ENCODE measurements around the gene AMN.

The AMN gene

GRCh38 chr14:102975662-102976061 lies 53.2 kb downstream of the AMN start:
- H3K4me3 ChIP-seq (IDR thresholded peaks at IDR 0.05; ENCODE audit: insufficient read depth, low read depth, low read length), result no peak overlapping the region
- no peak for TF ChIP-seq CTCF (conservative IDR thresholded peaks at IDR 0.05; ENCODE audit: low read depth, low read length)
- no peak overlapping the region for H3K4me2 ChIP-seq
- no peak overlapping the region for H3K9ac ChIP-seq
- H3K27ac ChIP-seq, result no peak overlapping the region
- H3K4me1 ChIP-seq (ENCODE audit: low read depth, poor library complexity, severe bottlenecking), result no peaks in the 10 kb centered on the region
- H2AFZ ChIP-seq (ENCODE audit: low read depth), result no peak overlapping the region
- no peaks in the 10 kb centered on the region for H3K36me3 ChIP-seq (ENCODE audit: insufficient read depth)
- no peaks in the 10 kb centered on the region for H3K27me3 ChIP-seq (ENCODE audit: insufficient read depth, low read depth)
- H3K79me2 ChIP-seq (ENCODE audit: insufficient read depth, low read depth), result no peaks in the 10 kb centered on the region
- H4K20me1 ChIP-seq (ENCODE audit: insufficient read depth), result no peaks in the 10 kb centered on the region

GRCh38 chr14:102977475-102977874 lies 55.0 kb downstream of the AMN start:
- TF ChIP-seq CTCF (conservative IDR thresholded peaks at IDR 0.05; ENCODE audit: low read depth, low read length), result no peak
- Histone ChIP-seq H3K36me3 (ENCODE audit: insufficient read depth) (no peaks in the 10 kb centered on the region), H3K27ac (no peak overlapping the region), H3K79me2 (ENCODE audit: insufficient read depth, low read depth) (no peaks in the 10 kb centered on the region), H3K9ac (no peak overlapping the region), H3K4me2 (no peak overlapping the region), H3K27me3 (ENCODE audit: insufficient read depth, low read depth) (no peaks in the 10 kb centered on the region), H2AFZ (ENCODE audit: low read depth) (no peak overlapping the region), H3K4me1 (ENCODE audit: low read depth, poor library complexity, severe bottlenecking) (no peaks in the 10 kb centered on the region), H3K4me3 (IDR thresholded peaks at IDR 0.05; ENCODE audit: insufficient read depth, low read depth, low read length) (no peak overlapping the region), H4K20me1 (ENCODE audit: insufficient read depth) (no peaks in the 10 kb centered on the region)

- Histone ChIP-seq H3K4me3 (IDR thresholded peaks at IDR 0.05; ENCODE audit: insufficient read depth, low read depth, low read length) (no peak overlapping the region), H3K4me1 (ENCODE audit: low read depth, poor library complexity, severe bottlenecking) (no peaks in the 10 kb centered on the region), H3K27ac (no peak overlapping the region), H3K9ac (no peak overlapping the region), H3K4me2 (no peak overlapping the region), H2AFZ (ENCODE audit: low read depth) (no peak overlapping the region), H3K36me3 (ENCODE audit: insufficient read depth) (no peaks in the 10 kb centered on the region), H4K20me1 (ENCODE audit: insufficient read depth) (no peaks in the 10 kb centered on the region), H3K79me2 (ENCODE audit: insufficient read depth, low read depth) (no peaks in the 10 kb centered on the region), H3K27me3 (ENCODE audit: insufficient read depth, low read depth) (no peaks in the 10 kb centered on the region)
- TF ChIP-seq CTCF (conservative IDR thresholded peaks at IDR 0.05; ENCODE audit: low read depth, low read length), result no peak
Measured at GRCh38 chr14:102979406-102979805, 56.9 kb downstream of the AMN start.

- H2AFZ ChIP-seq (ENCODE audit: low read depth), result no peak overlapping the region
- H3K4me1 ChIP-seq (ENCODE audit: low read depth, poor library complexity, severe bottlenecking), result no peaks in the 10 kb centered on the region
- H3K27ac ChIP-seq, result no peak overlapping the region
- no peak for TF ChIP-seq CTCF (conservative IDR thresholded peaks at IDR 0.05; ENCODE audit: low read depth, low read length)
- H3K9ac ChIP-seq, result no peak overlapping the region
- H3K79me2 ChIP-seq (ENCODE audit: insufficient read depth, low read depth), result no peaks in the 10 kb centered on the region
- H3K27me3 ChIP-seq (ENCODE audit: insufficient read depth, low read depth), result no peaks in the 10 kb centered on the region
- H3K36me3 ChIP-seq (ENCODE audit: insufficient read depth), result no peaks in the 10 kb centered on the region
- no peak overlapping the region for H3K4me2 ChIP-seq
- H3K4me3 ChIP-seq (IDR thresholded peaks at IDR 0.05; ENCODE audit: insufficient read depth, low read depth, low read length), result no peak overlapping the region
- H4K20me1 ChIP-seq (ENCODE audit: insufficient read depth), result no peaks in the 10 kb centered on the region
Measured at GRCh38 chr14:102980409-102980810, 57.9 kb downstream of the AMN start.

Data from KMS-11 (cell line).